NCI-H1105 (cell line): ENCODE measurements around the gene PPARD.

Experiments used
- DNase-seq: peaks from one replicate; lab custom pipeline; 2025; lab: John Stamatoyannopoulos, UW

PPARD gene

GRCh38 chr6:35354361-35355135 lies 12.2 kb downstream of the PPARD start:
- no peak for DNase-seq

- DNase-seq: no peak
Observed at GRCh38 chr6:35356391-35356790, 14.0 kb downstream of the PPARD start.

GRCh38 chr6:35357677-35358076 lies 15.3 kb downstream of the PPARD start:
- no peak for DNase-seq

GRCh38 chr6:35358086-35358485 lies 15.7 kb downstream of the PPARD start:
- no peak for DNase-seq

- DNase-seq: no peak
Observed at GRCh38 chr6:35359346-35359743, 17.0 kb downstream of the PPARD start.

GRCh38 chr6:35359744-35360348 lies 17.5 kb downstream of the PPARD start:
- no peak for DNase-seq

GRCh38 chr6:35360349-35361138 lies 18.2 kb downstream of the PPARD start:
- DNase-seq: no peak

GRCh38 chr6:35362200-35362599 lies 19.8 kb downstream of the PPARD start:
- no peak for DNase-seq

- peak; percentile 67 for DNase-seq
Observed at GRCh38 chr6:35363293-35363750, 21.0 kb downstream of the PPARD start.

- no peak for DNase-seq
Observed at GRCh38 chr6:35365594-35366203, 23.3 kb downstream of the PPARD start.

- DNase-seq: no peak
Observed at GRCh38 chr6:35366204-35366596, 23.8 kb downstream of the PPARD start.

- DNase-seq: no peak
Observed at GRCh38 chr6:35367646-35368037, 25.3 kb downstream of the PPARD start.

GRCh38 chr6:35368038-35368887 lies 25.9 kb downstream of the PPARD start:
- DNase-seq: no peak

- no peak for DNase-seq
Observed at GRCh38 chr6:35370124-35370741, 27.9 kb downstream of the PPARD start.

GRCh38 chr6:35370785-35371493 lies 28.6 kb downstream of the PPARD start:
- DNase-seq: no peak

- DNase-seq: no peak
Observed at GRCh38 chr6:35371494-35372262, 29.3 kb downstream of the PPARD start.

GRCh38 chr6:35372633-35373032 lies 30.3 kb downstream of the PPARD start:
- no peak for DNase-seq

- no peak for DNase-seq
Observed at GRCh38 chr6:35376281-35376680, 33.9 kb downstream of the PPARD start.

GRCh38 chr6:35377002-35377401 lies 34.6 kb downstream of the PPARD start:
- no peak for DNase-seq

- DNase-seq: no peak
Observed at GRCh38 chr6:35378261-35378660, 35.9 kb downstream of the PPARD start.
